ENCODE measurements around the gene TUBB4A. TPM values are rescaled to one million over a fixed set of nuclear protein-coding genes. Genes with fewer than 3 reads are reported as not detected.
"Not testable (repeated sequence)": the region's sequence is repeated elsewhere in the genome, so short reads cannot be mapped to it uniquely, and the experiment has no call there.

TUBB4A gene
- total RNA-seq, 1 experiment from 2014 or later: not detected

DNA sequence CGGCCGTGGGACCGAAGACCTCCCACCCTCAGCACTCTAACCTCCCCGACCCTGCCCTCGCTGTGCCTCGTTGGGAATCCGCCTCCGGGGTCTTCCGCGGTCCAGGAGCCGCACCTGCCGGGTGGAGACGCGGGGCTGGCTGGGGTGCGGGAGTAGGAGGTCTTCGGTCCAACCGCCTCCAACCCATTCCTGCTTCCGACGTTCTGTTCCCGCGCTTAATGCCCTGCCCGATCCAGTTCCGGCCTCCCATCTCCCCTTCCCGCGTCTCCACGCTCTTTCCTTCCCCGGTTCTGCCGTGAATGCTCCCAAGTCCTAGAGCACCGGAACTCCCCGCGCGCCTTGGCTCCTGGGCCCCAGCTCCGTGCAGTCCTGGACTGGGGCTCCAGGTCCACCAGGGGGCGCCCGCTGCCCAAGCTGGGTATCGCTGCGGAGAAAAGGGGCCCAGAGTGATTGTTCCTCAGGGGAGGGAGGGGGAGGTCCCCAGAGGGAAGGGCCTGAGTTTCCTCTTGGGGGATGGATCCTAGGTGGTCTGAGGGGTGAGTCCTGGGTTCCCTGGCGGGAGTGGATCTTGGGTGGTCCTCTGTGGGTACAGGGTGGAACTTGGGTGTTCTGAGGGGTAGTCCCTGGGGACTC is 14.7 kb upstream of the TUBB4A start:
- Histone ChIP-seq H3K27ac (peak overlapping the region; percentile 10), H3K4me3 (peak overlapping the region; percentile 44), H3K36me3 (no peaks in the 10 kb centered on the region), H3K4me1 (replicated peaks) (peaks cover 39% of the 10 kb centered on the region), H3K27me3 (replicated peaks) (no peaks in the 10 kb centered on the region), H3K9me3 (replicated peaks) (no peaks in the 10 kb centered on the region)
- peak; percentile 89 to 92 for DNase-seq (ENCODE audit: low read depth in 1 of 2, low spot score in 2 of 2)

DNA sequence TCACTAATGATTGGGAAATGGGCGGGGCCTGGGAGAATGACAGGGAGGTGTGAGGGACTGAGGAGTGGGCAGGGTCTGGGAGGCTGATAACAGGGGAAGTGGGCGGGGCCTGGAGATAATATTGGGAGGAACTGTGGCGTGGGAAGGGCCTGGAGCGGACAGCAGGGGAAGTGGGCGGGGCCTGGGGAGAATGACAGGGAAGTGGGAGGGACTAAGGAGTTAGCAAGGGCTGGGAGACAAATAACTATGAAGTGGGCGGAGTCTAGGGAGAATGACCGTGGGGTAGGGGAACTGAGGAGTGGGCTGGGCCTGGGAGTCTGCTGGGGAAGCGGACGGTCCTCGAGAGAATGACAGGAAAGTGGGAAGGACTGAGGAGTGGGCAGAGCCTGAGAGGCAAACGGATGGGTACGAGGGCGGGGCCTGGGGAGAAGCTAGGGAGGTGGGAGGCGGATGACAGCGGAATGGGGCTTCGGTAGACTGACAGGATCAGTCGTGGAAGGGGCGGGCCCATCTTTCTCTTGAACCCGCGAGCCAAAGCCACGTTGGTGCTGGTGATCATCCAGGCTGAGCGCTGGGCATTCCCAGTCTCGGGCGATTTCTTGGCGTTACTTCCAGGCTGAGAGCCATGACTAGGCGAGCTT is 14.0 kb upstream of the TUBB4A start:
- H3K27ac ChIP-seq: peak overlapping the region; percentile 10
- peak overlapping the region; percentile 44 for H3K4me3 ChIP-seq
- DNase-seq (ENCODE audit: low read depth in 1 of 2, low spot score in 2 of 2): peak; percentile 91 to 96
- no peaks in the 10 kb centered on the region for H3K9me3 ChIP-seq (replicated peaks)
- peaks cover 36% of the 10 kb centered on the region for H3K4me1 ChIP-seq (replicated peaks)
- H3K36me3 ChIP-seq: no peaks in the 10 kb centered on the region
- H3K27me3 ChIP-seq (replicated peaks): no peaks in the 10 kb centered on the region

DNA sequence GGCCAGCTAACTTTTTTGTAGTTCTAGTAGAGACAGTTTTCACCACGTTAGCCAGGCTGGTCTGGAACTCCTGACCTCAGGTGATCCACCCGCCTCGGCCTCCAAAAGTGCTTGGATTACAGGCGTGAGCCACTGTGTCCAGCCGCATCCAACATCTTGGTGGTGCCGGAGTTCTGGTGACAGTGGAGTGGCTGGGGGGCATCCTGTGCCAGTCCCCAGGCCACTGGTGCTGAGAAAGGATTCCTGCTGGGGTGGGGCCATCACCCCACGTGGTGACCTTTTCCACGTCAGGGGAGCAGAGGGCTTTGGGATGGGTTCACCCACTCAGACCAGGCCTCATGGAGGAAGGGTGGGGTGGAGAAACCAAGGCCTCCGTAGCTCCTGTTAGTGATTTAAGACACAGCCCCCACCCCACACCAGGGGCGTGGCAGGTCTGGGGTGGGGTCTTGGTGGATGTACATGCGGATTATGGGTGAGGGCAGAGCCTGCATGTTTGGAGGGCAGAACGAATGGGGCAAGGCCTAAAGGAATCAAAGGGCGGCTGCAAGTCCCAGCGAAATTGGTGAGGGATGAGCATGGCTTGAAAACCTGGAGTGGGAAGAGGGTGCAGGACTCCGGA is 12.9 kb upstream of the TUBB4A start:
- no peak for DNase-seq (ENCODE audit: low read depth in 1 of 2, low spot score in 2 of 2)
- H3K36me3 ChIP-seq: no peaks in the 10 kb centered on the region
- no peak overlapping the region for H3K4me3 ChIP-seq
- peaks cover 36% of the 10 kb centered on the region for H3K4me1 ChIP-seq (replicated peaks)
- H3K9me3 ChIP-seq (replicated peaks): no peaks in the 10 kb centered on the region
- no peak overlapping the region for H3K27ac ChIP-seq
- H3K27me3 ChIP-seq (replicated peaks): no peaks in the 10 kb centered on the region

DNA sequence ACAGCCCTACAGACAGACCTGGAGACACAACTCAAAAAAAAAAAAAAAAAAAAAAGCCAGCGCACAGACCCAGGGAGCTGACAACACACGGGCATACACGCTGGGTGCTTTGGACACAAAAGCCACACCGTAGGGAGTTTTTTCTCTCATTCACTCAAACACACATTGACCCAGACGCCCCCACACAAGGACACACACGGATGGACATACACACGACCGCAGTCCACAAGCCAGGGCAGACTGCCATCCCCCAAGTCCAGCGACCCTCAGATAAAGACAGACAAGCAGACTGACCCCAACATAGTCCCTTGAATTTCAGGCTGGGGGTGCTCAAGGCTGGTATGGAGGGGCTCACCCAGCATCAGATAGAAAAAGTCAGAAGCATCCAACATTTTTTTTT is 12.0 kb upstream of the TUBB4A start:
- H3K4me3 ChIP-seq: no peak overlapping the region
- H3K27ac ChIP-seq: no peak overlapping the region
- H3K4me1 ChIP-seq (replicated peaks): peaks cover 28% of the 10 kb centered on the region
- DNase-seq (ENCODE audit: low read depth in 1 of 2, low spot score in 2 of 2): no peak
- no peaks in the 10 kb centered on the region for H3K27me3 ChIP-seq (replicated peaks)
- no peaks in the 10 kb centered on the region for H3K36me3 ChIP-seq
- H3K9me3 ChIP-seq (replicated peaks): no peaks in the 10 kb centered on the region

DNA sequence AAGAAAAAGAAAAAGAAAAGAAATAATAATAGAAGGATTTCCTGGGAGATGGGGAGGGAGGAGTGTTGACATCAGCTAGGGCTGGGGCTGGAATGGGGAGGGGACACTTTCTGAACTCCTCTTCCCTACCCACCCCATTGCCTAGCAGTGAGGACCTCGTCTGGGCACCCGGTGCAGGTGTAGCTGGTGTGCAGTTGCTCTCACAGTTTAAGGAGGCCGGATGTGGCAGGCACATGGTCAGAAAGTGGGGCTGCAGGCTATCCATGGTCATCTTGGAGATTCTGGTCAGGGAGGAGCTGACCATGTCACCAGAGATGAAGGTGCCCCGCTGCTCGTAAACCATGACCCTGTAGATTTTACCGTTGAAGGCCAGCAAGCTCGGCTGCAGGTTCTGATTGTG is 8.5 kb upstream of the TUBB4A start:
- Histone ChIP-seq H3K27me3 (replicated peaks) (no peaks in the 10 kb centered on the region), H3K27ac (no peak overlapping the region), H3K4me3 (no peak overlapping the region), H3K4me1 (replicated peaks) (no peaks in the 10 kb centered on the region), H3K36me3 (no peaks in the 10 kb centered on the region), H3K9me3 (replicated peaks) (no peaks in the 10 kb centered on the region)
- no peak for DNase-seq (ENCODE audit: low read depth in 1 of 2, low spot score in 2 of 2)

DNA sequence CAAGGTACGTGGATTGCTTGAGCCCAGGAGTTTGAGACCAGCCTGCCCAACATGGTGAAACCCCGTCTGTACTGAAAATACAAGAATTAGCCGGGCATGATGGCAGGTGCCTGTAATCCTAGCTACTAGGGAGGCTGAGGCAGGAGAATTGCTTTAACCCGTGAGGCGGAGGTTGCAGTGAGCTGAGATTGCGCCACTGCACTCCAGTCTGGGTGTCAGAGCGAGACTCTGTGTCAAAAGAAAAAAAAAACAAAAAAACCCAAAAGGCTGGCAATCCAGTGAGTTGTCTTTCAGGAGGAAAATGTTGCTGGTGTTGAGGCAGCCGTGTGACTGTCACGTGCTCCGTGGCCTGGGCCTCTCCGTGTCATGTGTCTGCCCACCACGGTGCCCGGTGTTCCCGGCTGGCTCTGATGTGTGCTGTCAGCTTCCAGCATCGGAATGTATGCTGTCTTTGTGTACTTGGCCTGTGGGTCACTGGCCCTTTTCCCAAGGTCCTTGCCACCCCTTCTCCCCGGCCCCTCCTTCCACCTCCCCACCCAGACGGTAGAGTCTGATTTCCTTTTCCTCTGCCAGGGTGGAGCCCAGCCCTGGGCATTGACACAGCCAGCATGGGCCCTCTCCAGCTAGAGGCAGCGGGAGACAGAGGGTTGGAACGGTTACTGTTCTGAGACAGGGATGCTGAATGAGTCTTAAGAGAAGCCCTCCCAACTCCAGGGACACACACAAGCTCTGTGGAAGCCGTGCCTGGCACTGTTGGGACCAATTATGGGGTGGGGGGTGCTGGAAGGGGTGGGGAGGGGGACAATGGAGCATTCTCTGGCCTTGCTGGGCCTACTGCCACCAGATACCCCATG is 7.2 kb upstream of the TUBB4A start:
- no peak for DNase-seq (ENCODE audit: low read depth in 1 of 2, low spot score in 2 of 2)
- Histone ChIP-seq H3K4me3 (no peak overlapping the region), H3K9me3 (replicated peaks) (no peaks in the 10 kb centered on the region), H3K27ac (no peak overlapping the region), H3K27me3 (replicated peaks) (no peaks in the 10 kb centered on the region), H3K4me1 (replicated peaks) (no peaks in the 10 kb centered on the region), H3K36me3 (no peaks in the 10 kb centered on the region)

DNA sequence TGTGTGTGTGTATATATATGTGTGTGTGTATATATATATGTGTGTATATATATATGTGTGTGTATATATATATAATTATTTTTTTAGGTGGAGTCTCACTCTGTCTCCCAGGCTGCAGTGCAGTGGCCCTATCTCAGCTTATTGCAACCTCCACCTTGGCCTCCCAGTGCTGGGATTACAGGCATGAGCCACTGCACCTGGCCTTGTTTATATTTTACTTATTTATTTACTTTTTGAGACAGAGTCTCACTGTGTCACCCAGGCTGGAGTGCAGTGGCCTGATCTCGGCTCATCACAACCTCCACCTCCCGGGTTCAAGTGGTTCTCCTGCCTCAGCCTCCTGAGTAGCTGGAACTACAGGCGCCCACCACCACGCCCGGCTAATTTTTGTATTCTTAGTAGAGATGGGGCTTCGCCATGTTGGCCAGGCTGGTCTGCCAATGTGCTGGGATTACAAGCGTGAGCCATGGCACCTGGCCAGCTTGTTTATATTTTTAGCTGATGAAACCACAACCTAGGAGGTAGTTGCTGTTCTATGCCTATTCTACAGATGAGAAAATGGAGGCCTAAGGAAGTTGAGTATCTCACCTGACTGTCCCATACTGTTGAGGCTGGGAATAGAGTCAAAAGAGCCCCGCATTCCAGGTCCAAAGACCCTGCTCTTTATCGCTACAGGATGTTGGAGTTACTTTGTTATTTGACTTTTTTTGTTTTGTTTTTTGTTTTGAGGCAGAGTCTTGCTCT is 6.1 kb upstream of the TUBB4A start:
- H3K4me3 ChIP-seq; H3K4me1 ChIP-seq (replicated peaks); H3K9me3 ChIP-seq (replicated peaks); H3K27ac ChIP-seq; H3K27me3 ChIP-seq (replicated peaks); DNase-seq (ENCODE audit: low read depth in 1 of 2, low spot score in 2 of 2); H3K36me3 ChIP-seq: not testable (repeated sequence)

DNA sequence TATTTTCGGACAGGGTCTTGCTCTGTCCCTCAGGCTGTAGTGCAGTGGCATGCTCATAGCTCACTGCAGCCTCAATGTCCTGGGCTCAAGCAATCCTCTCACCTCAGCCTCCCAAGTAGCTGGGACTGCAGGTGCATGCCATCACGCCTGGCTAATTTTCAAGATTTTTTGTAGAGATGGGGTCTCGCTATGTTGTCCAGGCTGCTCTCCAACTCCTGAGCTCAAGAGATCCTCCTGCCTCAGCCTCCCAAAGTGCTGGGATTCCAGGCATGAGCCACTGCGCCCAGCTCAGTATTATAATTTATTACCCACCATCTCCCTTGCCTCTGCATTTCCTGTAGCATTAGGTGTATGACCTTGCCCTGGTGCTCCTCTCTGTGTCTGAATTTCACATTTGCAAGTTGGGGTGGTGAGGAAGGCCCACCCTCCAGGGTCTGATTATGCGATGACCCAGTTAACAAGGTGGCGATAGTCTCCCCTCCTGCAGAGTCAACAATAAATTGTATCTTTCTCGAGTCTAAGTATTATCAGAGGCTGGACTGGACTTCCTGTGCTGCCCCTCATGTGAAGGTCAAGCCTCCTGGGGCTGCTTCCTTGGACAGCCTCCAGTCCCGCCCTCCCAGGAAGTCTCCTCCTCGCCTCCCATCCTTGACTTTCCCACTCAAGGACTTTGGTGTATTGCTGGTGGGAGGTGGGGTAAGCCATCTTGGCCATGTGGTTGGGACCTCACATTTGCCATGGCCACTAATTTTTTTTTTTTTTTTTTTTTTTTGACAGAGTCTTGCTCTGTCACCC is 1.5 kb upstream of the TUBB4A start:
- no peaks in the 10 kb centered on the region for H3K9me3 ChIP-seq (replicated peaks)
- H3K4me1 ChIP-seq (replicated peaks): no peaks in the 10 kb centered on the region
- peaks cover 18% of the 10 kb centered on the region for H3K27me3 ChIP-seq (replicated peaks)
- no peaks in the 10 kb centered on the region for H3K36me3 ChIP-seq
- DNase-seq (ENCODE audit: low read depth in 1 of 2, low spot score in 2 of 2): no peak
- H3K4me3 ChIP-seq: no peak overlapping the region
- no peak overlapping the region for H3K27ac ChIP-seq

DNA sequence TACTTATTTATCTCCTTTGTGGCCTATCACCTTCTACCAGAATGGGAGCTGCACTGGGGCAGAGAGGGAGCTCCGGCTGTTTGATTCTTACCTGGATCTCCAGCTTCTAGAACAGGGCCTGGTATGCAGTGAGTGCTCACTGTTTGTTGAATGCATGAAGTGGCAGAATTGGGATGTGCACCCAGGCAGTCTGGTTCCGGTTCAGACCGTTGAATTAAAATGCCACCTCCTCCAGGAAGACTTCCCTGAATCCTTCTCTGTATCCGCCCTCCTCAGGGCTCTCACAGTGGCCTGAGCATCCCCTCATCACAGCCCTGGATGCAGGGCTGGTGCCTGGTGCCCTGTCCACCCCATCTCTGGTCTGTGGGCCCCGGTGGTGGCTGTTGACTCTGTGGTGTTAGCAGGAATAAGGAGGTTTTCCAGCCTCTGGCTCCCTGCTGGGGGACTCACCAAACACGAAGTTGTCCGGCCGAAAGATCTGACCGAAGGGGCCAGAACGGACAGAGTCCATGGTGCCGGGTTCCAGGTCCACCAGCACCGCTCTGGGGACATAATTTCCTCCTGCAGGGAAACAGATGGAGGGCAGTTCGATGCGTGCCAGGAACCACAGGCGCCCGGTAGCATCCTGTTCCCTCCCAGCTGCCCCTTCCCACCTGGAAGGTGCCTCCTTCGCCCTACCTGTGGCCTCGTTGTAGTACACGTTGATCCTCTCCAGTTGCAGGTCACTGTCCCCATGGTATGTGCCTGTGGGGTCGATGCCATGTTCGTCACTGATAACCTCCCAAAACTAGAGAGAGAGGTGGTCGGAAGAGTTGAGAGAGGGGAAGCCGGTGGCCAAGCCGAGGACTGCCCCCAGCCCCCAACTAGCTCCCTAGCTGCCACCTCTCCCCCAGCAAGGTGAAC is 1.0 kb downstream of the TUBB4A start:
- Histone ChIP-seq H3K27me3 (replicated peaks) (peaks cover 18% of the 10 kb centered on the region), H3K36me3 (no peaks in the 10 kb centered on the region), H3K4me1 (replicated peaks) (no peaks in the 10 kb centered on the region), H3K9me3 (replicated peaks) (no peaks in the 10 kb centered on the region), H3K4me3 (no peak overlapping the region), H3K27ac (no peak overlapping the region)
- DNase-seq (ENCODE audit: low read depth in 1 of 2, low spot score in 2 of 2): no peak

DNA sequence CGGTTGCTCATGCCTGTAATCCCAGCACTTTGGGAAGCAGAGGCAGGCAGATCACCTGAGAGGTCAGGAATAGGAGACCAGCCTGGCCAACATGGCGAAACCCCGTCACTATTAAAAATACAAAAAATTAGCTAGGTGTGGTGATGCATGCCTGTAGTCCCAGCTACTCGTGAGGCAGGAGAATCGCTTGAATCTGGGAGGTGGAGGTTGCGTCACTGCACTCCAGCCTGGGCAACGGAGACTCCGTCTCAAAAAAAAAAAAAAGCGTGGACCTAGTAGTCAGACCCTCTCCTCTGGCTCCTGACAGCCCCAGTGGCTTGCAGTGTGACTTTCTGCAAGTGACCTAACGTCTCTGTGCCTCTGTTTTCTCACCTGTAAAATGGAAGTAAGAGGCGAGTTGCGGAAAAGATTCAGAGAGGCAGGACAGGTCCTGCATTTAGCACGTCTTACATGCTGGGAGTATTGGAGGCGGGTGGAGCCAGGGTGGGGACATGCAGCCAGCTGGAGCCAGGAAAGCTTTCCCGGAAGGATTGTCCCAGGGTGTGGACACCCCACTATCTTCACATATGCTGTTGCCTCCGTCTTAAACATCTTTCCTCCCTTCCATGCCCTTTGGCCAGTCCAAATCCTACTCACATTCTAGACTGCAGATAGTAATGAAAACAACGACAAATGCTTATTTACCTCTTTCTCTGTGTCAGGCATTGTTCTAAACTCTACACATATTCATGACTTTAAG is 2.9 kb downstream of the TUBB4A start:
- no peak for DNase-seq (ENCODE audit: low read depth in 1 of 2, low spot score in 2 of 2)
- peaks cover 18% of the 10 kb centered on the region for H3K27me3 ChIP-seq (replicated peaks)
- no peaks in the 10 kb centered on the region for H3K9me3 ChIP-seq (replicated peaks)
- H3K4me3 ChIP-seq: no peak overlapping the region
- H3K36me3 ChIP-seq: no peaks in the 10 kb centered on the region
- no peak overlapping the region for H3K27ac ChIP-seq
- H3K4me1 ChIP-seq (replicated peaks): no peaks in the 10 kb centered on the region

DNA sequence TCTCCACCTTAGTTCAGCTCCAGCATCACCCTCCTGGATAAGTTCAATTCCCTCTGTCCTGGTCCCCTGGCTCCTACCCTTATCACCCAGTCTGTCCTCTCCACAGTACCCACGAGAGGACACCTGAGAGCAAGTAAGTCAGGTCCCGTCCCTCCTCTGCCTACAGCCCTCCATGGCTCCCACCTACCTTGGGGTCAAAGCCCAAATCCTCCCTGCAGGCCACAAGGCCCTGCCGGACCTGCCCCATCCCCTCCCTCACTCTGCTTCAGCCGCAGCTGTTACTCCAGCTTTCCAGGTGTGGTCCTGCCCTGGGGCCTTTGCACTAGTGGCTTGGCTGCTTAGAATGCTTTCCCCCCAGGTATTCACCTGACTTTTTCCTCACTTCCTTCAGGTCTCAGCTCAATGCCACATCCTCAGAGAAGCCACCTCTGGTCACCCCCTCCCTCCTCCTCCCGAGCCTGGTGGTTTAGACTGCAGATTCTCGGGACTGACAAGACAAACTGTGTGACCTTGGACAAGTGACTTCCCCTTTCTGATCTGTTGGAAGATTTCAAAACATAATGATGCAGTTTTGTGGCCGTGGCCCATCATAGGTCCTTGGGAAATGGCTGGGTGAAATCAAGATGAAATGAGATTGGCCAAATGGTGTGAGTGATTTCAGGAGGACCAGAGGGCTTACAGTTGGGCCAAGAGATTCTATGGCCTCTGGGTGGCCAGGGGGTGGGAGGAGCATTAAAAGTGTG is 3.6 kb downstream of the TUBB4A start:
- Histone ChIP-seq H3K27me3 (replicated peaks) (peaks cover 18% of the 10 kb centered on the region), H3K36me3 (no peaks in the 10 kb centered on the region), H3K27ac (no peak overlapping the region), H3K9me3 (replicated peaks) (no peaks in the 10 kb centered on the region), H3K4me3 (no peak overlapping the region), H3K4me1 (replicated peaks) (no peaks in the 10 kb centered on the region)
- DNase-seq (ENCODE audit: low read depth in 1 of 2, low spot score in 2 of 2): no peak

All from SJSA1 (cell line).